ENCODE measurements around the gene CD38.

DNA sequence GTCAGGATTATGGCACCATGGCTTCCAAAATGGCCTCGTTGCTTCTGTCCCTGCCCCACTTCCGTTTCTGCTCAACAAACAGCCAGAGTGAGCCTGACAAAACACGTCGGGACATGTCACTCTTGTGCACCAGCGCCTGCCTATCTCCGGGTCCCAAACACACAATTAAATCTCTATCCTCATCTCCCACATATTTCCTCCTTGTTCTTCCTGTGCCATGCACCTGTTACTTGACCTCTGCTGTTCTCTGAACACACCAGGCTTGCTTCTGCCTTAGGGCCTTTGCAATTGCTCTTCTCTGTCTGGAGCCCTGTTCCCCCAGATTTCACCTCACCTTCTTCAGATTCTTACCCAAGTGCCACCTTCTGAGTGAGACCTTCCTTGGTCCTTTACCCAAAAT, 12.7 kb upstream of the CD38 start:
- TF ChIP-seq, protein P1, sequence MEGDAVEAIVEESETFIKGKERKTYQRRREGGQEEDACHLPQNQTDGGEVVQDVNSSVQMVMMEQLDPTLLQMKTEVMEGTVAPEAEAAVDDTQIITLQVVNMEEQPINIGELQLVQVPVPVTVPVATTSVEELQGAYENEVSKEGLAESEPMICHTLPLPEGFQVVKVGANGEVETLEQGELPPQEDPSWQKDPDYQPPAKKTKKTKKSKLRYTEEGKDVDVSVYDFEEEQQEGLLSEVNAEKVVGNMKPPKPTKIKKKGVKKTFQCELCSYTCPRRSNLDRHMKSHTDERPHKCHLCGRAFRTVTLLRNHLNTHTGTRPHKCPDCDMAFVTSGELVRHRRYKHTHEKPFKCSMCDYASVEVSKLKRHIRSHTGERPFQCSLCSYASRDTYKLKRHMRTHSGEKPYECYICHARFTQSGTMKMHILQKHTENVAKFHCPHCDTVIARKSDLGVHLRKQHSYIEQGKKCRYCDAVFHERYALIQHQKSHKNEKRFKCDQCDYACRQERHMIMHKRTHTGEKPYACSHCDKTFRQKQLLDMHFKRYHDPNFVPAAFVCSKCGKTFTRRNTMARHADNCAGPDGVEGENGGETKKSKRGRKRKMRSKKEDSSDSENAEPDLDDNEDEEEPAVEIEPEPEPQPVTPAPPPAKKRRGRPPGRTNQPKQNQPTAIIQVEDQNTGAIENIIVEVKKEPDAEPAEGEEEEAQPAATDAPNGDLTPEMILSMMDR (IDR thresholded peaks at IDR 0.05) = no peak
- no peak for TF ChIP-seq POLR2A (IDR thresholded peaks at IDR 0.05)

Data from heart left ventricle (tissue), 13 donors.